DMS153 (cell line): ENCODE data around the gene NR0B2.
A peak's percentile ranks its signal among the peaks of the same experiment; 100 is the strongest.
"Not testable (repeated sequence)": the region's sequence is repeated elsewhere in the genome, so short reads cannot be mapped to it uniquely, and the experiment has no call there.

Experiments
- DNase-seq: peaks from one replicate; lab custom pipeline; 2025; lab: John Stamatoyannopoulos, UW

NR0B2 gene

DNA sequence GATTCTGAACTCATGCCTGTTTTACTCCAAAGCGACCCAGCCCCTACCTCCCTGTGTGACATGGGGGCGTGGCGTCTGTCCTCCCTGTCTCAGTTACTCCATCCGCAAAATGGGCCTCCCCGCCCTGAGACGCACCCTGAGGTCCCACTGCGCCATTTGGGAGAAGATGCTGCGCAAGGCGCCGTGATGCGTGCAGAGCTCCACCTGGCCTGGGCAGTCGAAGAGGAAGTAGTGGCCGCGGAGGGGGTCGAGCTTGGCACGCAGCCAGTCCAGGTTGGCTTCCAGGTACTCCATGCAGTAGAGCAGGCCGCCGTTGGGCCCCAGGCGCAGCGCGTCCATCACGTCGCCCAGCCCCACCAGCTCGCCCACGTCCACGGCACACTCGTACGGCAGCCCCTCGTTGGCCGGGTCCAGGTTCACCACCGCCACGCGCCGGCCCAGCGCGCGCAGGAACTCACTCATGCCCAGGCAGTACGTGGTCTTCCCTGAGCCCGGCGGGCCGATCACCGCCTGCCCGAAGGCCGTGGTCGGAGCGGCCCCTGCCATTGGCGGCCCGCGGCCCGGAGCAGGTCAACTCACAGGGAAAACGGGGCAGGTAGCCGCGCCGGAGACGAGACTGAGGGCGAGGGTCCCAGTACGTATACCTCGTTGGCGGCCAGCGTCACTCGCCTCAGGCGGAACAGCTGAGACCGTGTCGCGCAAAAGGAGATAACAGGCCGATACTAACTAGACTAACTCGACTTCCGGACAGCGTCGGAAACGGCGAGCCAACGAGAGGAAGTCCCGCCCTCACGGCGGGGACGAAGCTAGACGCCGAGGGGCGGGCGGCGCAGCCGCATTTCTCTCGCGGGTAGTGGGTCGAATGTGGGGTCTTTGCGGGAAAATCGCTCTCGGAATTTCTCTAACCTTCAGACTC, 24.0 kb downstream of the NR0B2 start, which contains the start of gene GPN2:
GPN2 (minus strand) TSS at position 733 of the 916 bp plus-strand sequence; CDS start at position 546, 187 bp downstream.
- DNase-seq: peak; percentile 80

DNA sequence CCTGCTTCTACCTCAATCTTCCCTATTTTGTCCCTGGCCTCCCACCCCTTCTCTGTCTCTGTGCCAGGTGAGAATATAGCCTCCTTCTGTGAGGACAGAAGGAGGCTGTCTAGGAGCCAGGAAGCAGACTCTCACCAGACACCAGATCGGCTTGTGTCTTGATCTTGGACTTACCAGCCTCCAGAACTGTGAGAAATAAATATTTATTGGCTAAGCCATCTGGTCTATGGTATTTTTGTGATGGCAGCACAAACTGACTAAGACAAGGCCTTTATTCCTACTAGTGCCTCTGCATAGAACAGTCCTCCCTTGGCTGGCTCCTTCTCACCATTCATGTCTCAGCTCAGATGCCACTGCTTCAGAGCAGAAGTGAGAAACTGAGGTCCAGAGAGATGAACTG, 25.5 kb downstream of the NR0B2 start:
- no peak for DNase-seq

DNA sequence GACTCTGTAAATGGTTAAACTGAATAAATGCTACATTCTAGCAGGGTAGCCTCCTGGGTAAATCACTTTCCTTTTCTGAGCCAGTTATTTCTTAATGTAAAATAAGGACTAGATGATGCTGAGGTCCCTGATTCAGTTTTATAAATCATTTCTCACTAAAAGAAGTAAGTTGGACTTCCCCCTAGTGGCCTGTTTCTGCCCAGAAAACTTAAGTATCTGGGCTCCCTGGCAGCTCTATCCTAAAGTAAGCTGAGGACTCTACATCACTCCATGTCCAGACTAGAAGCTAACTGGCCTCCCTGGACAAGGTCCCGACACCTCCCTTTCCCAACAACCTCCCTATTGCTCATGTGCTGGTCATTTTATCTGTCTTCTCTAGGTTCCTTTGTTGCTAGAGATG, 26.6 kb downstream of the NR0B2 start:
- DNase-seq: no peak

DNA sequence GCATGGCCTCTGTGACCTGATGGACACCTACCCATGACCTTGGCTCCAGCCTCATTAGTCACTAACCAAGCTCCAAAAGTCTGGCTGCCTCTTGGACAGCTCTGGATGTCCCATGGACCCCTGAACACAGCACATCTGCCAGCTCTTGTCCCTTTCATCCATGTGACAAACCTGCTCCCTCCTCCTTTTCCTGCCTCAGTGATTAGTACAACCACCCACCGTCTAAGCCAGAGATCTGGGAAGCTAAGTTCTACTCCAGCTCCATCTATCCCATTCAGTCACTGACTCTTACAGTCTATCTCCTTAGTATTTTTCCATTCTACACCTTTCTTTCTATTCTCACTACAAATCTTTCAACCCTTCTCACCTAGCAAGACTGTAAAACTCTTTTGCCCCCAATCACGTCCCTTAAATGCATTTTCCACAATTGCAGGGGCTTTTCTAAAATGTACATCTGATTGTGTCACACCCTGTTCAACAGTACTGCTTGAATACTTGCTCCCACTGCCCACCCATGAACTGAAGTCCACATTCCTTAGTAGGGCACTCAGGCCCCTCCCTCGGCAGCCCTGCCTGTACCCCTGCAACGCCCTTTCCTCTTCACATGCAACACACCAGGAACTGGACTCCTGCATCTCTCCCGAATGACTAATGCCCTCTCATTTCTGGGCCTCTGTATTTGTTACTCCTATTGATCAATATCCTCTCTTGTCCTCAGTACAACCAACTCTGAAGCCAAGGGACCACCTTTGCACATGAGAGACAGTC, 30.9 kb downstream of the NR0B2 start:
- no peak for DNase-seq

DNA sequence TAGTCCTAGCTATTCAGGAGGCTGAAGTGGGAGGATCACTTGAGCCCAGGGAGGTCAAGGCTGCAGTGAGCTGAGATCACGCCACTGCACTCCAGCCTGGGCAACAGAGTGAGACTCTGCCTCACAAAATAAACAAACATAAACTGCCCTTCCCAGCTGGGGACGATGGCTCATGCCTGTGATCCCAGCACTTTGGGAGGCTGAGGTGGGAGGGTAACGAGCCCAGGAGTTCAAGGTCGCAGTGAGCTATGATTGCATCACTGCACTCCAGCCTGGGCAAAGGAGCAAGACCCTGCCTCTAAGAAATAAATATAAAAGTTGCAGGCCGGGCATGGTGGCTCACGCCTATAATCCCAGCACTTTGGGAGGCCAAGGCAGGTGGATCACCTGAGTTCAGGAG, 32.2 kb downstream of the NR0B2 start:
- DNase-seq: not testable (repeated sequence)

DNA sequence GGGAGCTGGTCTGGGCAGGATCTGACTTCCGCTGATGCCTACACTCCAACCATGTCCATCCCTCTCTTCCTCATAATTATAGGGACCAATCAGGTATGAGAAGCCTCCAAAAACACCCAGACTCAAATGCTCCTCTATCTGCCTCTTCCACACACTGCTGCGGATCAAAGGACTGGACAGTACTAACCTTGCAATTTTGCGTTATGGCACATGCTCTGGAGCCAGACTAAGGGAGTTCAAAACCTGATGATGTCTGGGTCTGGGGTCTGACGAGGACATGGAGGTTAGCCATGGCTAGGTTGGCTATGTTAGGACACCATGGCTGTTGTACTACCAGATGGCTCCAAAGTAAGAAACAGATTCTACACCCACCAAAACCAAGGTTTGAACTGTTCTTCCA, 34.0 kb downstream of the NR0B2 start:
- no peak for DNase-seq

DNA sequence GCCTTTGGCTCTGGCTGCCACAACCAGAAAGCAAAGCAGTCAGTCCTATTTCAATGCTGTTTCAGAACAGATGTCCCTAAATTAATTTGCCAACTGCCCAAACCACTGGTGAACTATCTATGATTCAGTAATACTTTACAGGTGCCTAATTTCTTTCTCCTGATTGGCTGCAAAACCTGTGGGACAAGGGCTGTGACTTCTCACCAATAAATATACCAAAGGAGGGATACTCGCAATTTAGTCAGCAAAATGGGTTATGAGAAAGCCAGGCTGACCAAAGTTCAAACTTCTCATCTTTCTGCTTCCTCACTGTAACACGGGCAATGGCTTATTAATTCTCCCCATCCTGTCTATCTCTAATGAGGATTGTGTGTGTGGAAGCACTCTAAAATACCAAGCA, 36.4 kb downstream of the NR0B2 start:
- no peak for DNase-seq

DNA sequence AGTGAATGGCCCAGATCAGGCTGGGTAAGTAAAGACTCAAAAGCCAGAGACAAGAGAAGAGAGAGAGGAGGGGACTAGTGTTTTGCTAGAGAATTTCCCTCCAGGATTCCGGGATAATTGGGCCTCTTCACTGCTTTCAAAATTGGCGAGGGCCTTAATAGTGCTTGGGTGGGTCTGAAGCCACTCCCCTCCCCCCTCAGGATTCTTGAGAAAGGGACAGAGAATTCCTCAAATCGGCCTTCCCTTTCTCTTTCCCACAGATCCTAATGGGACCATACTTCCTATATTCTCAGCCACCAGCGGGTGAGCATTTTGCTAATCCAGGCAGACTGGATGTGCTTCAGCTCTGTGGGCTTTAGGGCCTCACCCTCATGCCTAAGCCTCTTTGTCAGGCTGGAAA, 38.9 kb downstream of the NR0B2 start:
- DNase-seq: no peak

DNA sequence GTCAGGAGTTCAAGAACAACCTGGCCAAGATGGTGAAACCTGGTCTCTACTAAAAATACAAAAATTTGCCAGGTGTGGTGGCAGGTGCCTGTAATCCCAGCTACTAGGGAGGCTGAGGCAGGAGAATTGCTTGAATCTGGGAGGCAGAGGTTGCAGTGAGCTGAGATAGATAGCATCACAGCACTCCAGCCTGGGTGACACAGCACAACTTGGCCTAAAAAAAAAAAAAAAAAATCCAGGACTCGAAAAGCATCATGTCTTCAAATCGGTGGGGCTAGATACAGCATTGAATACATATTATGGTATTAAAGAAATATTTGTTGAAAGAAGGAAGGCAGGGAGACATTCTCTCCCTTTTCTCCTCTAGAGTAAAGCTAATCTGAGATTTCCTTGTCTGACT, 40.7 kb downstream of the NR0B2 start:
- DNase-seq: not testable (repeated sequence)

DNA sequence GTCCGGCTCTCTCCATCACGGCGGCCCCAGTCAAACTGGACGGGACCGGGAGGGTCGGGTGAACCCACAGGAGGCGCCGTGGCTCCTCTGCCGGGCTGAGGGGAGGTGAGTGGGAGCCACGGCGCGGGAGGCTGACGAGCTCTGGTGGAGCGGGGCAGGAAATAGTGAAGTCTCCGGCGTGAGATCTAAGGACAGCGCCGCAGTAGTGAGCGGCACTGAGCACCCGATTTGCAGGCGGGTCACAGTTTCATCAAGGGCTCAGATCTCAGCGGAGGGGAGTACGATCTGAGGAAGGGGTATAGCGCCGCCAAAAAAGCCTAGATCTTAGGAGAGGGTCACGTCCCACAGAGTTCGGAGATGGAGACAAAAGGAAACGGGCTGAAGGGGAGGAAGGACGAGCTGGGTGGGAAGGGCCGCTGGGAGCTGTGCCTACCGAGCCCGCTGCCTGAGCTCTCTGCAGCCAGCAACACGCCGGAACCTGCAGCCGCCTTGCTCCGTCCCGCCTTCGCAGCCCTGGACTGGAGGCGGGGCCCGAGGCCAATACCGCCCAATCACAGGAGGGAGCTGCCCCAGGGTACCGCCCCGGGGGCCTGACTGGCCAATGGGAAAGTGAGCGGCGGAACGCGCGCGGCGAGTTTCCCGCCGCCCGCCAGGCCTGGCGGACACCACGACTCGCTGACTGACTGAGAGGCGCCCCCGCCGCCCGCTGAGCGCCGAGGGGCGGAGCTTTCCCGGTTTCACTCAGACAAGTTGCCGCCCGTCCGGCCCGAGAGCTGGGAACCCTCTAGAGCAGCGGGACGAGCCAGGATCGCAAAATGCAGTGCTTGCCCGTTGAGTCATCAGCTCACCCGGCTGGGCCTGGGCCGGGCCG, 48.9 kb downstream of the NR0B2 start:
- DNase-seq: peak; percentile 99

DNA sequence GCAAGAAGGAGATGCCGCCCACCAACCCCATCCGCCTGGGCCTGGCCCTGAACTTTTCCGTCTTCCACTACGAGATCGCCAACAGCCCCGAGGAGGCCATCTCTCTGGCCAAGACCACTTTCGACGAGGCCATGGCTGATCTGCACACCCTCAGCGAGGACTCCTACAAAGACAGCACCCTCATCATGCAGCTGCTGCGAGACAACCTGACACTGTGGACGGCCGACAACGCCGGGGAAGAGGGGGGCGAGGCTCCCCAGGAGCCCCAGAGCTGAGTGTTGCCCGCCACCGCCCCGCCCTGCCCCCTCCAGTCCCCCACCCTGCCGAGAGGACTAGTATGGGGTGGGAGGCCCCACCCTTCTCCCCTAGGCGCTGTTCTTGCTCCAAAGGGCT, 50.1 kb downstream of the NR0B2 start:
- DNase-seq: no peak

DNA sequence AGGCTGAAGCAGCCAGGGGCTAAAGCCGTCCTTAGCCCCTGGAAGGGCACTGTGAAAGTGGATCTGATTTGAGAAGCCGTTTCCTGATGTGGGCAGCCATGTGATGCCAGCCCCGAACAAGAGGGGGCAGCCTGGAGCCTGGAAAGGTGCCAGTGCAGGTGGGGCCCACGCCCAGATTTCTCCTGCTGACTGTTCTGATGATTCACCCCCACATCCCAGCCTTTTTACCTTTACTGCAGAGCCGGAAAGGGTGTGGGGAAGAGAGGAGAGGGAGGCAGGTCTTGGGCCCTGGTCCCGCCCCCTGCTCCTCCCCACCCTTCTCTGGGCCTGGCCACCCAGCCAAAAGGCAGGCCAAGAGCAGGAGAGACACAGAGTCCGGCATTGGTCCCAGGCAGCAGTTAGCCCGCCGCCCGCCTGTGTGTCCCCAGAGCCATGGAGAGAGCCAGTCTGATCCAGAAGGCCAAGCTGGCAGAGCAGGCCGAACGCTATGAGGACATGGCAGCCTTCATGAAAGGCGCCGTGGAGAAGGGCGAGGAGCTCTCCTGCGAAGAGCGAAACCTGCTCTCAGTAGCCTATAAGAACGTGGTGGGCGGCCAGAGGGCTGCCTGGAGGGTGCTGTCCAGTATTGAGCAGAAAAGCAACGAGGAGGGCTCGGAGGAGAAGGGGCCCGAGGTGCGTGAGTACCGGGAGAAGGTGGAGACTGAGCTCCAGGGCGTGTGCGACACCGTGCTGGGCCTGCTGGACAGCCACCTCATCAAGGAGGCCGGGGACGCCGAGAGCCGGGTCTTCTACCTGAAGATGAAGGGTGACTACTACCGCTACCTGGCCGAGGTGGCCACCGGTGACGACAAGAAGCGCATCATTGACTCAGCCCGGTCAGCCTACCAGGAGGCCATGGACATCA, 50.7 kb downstream of the NR0B2 start, which contains the start of gene SFN:
SFN (plus strand) TSS at position 369 of the 904 bp plus-strand sequence; CDS start at position 433, 64 bp downstream.
- DNase-seq: peak; percentile 98

DNA sequence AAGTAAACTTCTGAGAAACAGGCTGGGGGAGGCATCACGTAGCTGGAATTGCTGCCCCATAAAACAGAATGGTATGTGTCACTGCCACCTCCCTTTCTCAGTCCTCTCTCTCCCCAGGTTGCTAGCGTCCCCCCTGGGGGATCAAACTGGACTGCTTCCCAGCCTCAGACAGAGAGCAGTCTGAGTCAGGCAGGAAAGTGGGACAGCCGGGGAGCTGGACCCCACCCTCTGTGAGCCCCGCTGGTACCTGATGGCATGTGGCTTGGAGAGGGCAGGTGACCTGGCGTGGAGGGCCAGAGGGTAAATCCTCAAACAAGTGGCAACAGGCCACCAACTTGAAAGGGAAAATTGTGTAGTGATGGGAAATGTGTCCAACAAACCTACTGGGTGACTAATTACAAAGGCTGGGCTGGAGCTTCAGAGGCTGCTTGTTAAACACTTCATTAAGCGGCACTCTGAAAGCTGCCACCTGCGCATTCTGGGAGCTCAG, 51.8 kb downstream of the NR0B2 start:
- DNase-seq: peak; percentile 31
